GM19193 (cell line): Measurements from ENCODE around the gene ABCC11.

Experiments
- POLR2A ChIP-seq: IDR thresholded peaks from 4 replicates; pipeline ENCODE4 v1.6.1; 2011; ENCODE audit not compliant: insufficient read depth, insufficient read length; ENCODE audit errors: extremely low read depth

The ABCC11 gene

DNA sequence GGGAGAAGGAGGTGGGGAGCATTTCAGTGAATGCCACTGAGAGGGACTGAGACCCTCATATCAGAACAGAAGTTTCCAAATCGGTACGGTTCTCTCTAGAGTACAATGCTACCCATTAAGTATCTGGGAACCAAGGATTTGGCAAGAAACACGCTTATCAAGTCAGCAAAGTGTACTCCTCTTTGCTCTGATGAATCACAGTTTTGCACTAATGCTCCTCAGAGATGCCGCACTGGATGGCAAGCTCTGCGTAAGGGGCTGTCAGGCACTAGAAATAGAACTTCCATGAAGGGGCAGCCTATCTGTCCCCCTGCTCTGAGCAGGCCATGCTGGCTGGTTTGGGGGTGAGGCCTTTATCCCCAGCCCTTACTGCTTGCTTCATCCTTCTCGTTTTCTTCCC, 86.8 kb downstream of the ABCC11 start:
- TF ChIP-seq POLR2A = no peak

DNA sequence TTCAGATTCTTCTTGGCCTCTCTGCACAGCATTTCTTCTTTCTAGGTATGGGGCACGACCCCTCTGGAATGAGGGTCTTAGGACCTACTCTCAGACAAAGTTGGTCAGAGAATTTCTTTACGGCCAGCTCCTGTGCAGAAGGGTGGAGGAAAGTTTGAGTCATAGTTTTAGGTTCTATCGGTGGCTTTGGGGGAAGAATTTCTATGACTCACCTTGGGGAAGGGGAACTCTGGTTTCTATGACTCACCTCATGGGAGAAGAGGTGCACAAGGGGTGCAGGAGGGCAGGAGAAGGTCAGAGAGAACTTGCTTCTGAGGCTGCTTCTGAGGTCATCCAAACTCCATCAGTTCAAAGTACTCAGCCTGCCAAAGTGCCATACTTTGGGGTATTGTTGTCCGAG, 89.0 kb downstream of the ABCC11 start:
- no peak for TF ChIP-seq POLR2A

DNA sequence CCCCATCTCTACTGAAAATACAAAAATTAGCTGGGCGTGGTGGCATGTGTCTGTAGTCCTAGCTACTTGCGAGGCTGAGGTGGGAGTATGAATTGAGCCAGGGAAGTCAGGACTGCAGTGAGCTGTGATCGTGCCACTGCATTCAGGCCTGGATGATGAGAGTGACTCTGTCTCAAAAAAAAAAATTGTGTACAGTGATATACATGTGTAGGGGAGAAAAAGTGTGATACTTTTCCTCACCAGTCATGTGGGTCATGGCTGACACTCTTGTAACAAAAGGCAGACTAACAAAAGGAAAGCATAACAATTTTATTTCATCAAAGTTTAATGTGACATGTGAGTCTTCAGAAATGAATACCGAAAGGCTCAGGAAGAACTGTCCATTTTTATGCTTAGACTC, 89.5 kb downstream of the ABCC11 start:
- no peak for TF ChIP-seq POLR2A

GRCh38 chr16:48157302-48157701, 90.0 kb downstream of the ABCC11 start:
- no peak for TF ChIP-seq POLR2A

DNA sequence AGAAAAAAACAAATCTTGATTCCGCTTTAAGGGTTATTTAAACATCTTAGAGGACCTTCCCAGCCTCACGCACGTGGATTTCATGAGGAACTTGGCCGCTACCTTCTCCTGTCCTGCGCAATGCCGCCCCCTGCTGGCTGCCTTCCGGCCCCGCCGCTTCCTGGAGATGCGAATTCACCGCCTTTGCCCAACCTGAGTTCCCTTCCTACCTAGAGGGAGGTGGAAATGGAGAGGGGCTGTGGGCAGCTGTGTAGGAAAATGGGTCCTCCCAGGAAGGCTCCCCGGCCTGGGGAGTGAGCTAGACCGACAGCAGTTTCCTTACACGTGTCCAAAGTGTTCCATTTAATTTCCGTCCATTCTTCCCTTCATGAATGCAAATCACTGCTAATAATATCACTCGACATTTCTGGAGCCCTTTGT, 90.5 kb downstream of the ABCC11 start:
- no peak for TF ChIP-seq POLR2A

DNA sequence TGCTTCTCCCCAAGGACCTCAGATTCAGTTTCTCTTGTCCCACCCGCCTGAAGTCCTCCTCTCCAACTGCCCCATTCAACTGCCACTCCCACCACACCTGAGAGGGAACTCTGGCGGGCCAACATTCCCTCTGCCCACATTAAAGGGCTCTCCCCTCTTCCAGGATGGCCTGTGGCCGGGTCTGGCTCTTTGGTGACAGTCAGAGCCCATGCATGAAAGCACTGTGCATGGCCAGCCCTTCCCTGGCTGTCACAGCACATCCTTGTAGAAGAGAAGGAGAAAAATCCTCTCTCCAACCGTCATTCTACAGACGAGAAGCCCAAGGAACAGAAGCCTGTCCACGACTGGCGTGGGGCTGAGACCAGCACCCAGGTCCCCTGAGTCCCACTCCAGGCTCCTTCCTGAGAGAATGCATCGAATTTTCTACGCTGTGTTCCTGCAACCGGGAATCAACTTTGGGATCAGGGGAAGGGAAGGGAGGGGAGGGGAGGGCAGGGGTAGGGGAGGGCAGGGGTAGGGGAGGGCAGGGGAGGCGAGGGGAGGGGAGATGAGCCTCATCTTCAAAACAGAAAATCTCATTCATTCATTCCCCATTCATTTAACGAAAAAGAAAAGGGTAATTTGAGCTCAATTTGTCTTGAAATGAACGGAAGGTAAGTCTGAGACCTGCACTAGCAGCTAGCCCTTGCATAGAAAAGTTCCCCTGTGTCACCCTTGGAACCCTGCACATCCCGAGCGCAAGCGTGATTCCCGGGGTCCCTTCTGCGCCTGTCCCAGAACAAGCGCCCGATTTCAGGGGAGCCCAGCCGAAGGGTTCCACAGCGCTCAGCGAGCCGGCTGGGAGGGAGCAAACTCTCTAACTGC, 91.2 kb downstream of the ABCC11 start, which contains the start of gene ABCC12:
Gene ABCC12 (minus strand): TSS at position 68 of the 864 bp plus-strand sequence. CDS start 9,569 bp downstream, outside the sequence.
- no peak for TF ChIP-seq POLR2A

- TF ChIP-seq POLR2A = no peak
Observed at GRCh38 chr16:48153774-48154173, 93.6 kb downstream of the ABCC11 start.

DNA sequence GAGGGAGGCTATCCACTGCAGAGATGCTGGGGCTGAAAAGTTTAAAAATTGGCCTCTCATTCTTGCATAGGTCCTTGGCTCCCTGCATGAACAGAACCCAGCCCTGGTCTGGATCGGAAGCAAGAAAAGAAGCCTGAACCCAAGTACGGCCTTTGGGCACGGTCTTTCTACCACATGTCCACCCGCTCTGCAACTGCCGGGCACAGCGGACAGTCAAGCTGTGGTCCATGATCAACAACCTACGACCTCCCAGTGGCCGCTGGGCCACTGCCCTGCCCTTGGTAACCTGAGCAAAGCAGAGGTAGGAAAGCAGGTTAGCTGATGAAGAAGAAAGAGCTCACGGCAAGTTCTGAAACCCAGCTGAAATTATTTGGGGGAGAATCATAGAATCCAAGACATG, 95.1 kb downstream of the ABCC11 start:
- no peak for TF ChIP-seq POLR2A

- TF ChIP-seq POLR2A = no peak
Observed at GRCh38 chr16:48150707-48151106, 96.6 kb downstream of the ABCC11 start.

DNA sequence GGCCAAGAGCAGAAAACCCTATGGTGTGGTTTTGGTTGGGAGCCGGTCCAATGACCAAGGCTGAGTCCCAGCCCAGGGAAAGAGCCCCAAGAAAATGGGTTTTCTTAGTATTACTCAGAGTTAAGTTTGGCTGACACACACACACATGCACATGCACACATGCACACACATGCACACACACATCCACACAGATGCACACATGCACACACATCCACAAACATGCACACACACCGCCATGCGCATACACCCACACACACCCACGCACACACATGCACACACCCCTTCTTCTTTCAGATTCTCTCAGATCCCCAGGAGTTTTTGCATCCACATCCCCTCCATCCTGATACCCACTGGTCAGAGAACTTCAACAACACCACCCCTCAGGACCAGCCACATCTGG, 100.6 kb downstream of the ABCC11 start:
- TF ChIP-seq POLR2A = no peak

- no peak for TF ChIP-seq POLR2A
Observed at GRCh38 chr16:48146131-48146530, 101.2 kb downstream of the ABCC11 start.

DNA sequence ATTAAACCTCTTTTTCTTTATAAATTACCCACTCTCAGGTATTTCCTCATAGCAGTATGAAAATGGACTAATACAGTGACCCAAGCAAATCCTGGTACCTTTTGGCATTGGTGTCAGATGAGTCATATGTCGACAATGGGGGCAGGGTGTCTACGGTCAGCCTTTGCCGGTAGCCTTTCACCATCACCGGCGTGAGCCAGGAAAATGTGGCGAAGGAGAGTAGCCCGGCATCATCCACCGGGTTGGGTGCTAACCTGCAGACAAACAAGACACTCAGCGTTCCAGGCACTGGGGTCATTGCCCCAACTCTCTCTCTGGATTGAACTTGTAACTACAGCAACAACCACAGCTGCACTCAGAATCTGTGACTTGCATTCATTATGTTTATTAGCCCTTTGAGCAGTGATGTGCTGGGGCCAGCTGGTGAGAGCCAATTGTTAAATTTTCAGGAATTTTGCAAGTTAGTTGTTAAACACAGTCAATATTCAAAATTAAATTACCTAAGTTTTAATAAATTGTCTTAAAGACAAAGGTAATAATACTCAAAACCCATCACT, 103.4 kb downstream of the ABCC11 start:
- no peak for TF ChIP-seq POLR2A

- no peak for TF ChIP-seq POLR2A
Observed at GRCh38 chr16:48140821-48141220, 106.5 kb downstream of the ABCC11 start.

GRCh38 chr16:48139517-48139916, 107.8 kb downstream of the ABCC11 start:
- TF ChIP-seq POLR2A = no peak

GRCh38 chr16:48138543-48138942, 108.8 kb downstream of the ABCC11 start:
- no peak for TF ChIP-seq POLR2A

GRCh38 chr16:48137822-48138221, 109.5 kb downstream of the ABCC11 start:
- TF ChIP-seq POLR2A = no peak
